Uterus (tissue), 2 donors: Measurements from ENCODE around the gene IGFBP4.
"Not testable (repeated sequence)": the region's sequence is repeated elsewhere in the genome, so short reads cannot be mapped to it uniquely, and the experiment has no call there.

Experiments used
- CTCF ChIP-seq, 4 experiments: fragments of 200-600 bp in 2 of 4; fragments of 450-650 bp in 2 of 4; sonication (generic) in 2 of 4; IDR thresholded peaks; one replicate each; pipeline ENCODE4 v1.5.1; 2016 to 2019; ENCODE audit warnings: antibody characterized with exemption in 4 of 4, mild to moderate bottlenecking in 2 of 4, moderate library complexity in 1 of 4
- POLR2A ChIP-seq, 2 donors: fragments of 450-650 bp; IDR thresholded peaks; one replicate each; pipeline ENCODE4 v1.6.1; 2016; ENCODE audit warnings: antibody characterized with exemption in 2 of 2, mild to moderate bottlenecking in 1 of 2, moderate library complexity in 1 of 2

- not testable (repeated sequence) for TF ChIP-seq POLR2A, CTCF (IDR thresholded peaks at IDR 0.05)
Observed at GRCh38 chr17:40414312-40414711, 28.9 kb upstream of the IGFBP4 start.
